Limb (tissue), 2 donors: ENCODE results near the gene MYB.
"Not testable (repeated sequence)": the region's sequence is repeated elsewhere in the genome, so short reads cannot be mapped to it uniquely, and the experiment has no call there.

Source experiments
- DNase-seq, 2 donors: peaks; one replicate each; pipeline ENCODE4 v3.0.0-alpha.2; 2016; ENCODE audit errors: extremely low spot score in 2 of 2

Gene MYB

GRCh38 chr6:135163440-135163738 lies 17.7 kb upstream of the MYB start:
- no peak for DNase-seq

- not testable (repeated sequence) for DNase-seq
Observed at GRCh38 chr6:135164387-135164786, 16.7 kb upstream of the MYB start.

GRCh38 chr6:135165031-135165430 lies 16.1 kb upstream of the MYB start:
- no peak for DNase-seq

GRCh38 chr6:135166515-135166914 lies 14.6 kb upstream of the MYB start:
- DNase-seq = no peak

GRCh38 chr6:135167617-135168016 lies 13.5 kb upstream of the MYB start:
- no peak for DNase-seq

GRCh38 chr6:135168766-135169165 lies 12.3 kb upstream of the MYB start:
- DNase-seq = no peak

- no peak for DNase-seq
Observed at GRCh38 chr6:135170238-135170637, 10.9 kb upstream of the MYB start.

- no peak for DNase-seq
Observed at GRCh38 chr6:135170849-135171248, 10.3 kb upstream of the MYB start.

- DNase-seq = no peak
Observed at GRCh38 chr6:135173242-135173988, 7.7 kb upstream of the MYB start.

- DNase-seq = no peak
Observed at GRCh38 chr6:135173989-135174484, 7.1 kb upstream of the MYB start.

GRCh38 chr6:135176058-135176457 lies 5.0 kb upstream of the MYB start:
- no peak for DNase-seq

- no peak for DNase-seq
Observed at GRCh38 chr6:135176464-135176863, 4.6 kb upstream of the MYB start.

GRCh38 chr6:135179372-135179771 lies 1.7 kb upstream of the MYB start:
- DNase-seq = no peak

- DNase-seq = no peak
Observed at GRCh38 chr6:135179920-135180541, 1.1 kb upstream of the MYB start.

- DNase-seq = peak in 1 of 2 donors; percentile 49
Observed at GRCh38 chr6:135181333-135182070, 394 bp downstream of the MYB start.

- peak in 1 of 2 donors; percentile 56 for DNase-seq
Observed at GRCh38 chr6:135182071-135183001, 1.2 kb downstream of the MYB start.

- DNase-seq = peak in 1 of 2 donors; percentile 31
Observed at GRCh38 chr6:135183002-135183531, 2.0 kb downstream of the MYB start.

- DNase-seq = peak in 1 of 2 donors; percentile 53
Observed at GRCh38 chr6:135183532-135184440, 2.7 kb downstream of the MYB start.

GRCh38 chr6:135185483-135185882 lies 4.4 kb downstream of the MYB start:
- no peak for DNase-seq

- no peak for DNase-seq
Observed at GRCh38 chr6:135186255-135186654, 5.1 kb downstream of the MYB start.
